Effector memory CD4-positive, alpha-beta T cell (primary cell): ENCODE measurements around the gene TOR3A.

Experiments used
- DNase-seq, 3 donors: peaks; one replicate each; pipeline ENCODE4 v3.0.0-alpha.2; 2020
- H3K27ac ChIP-seq: 2 replicates; pipeline ENCODE4 v1.7.0; 2013; ENCODE audit warnings: mild to moderate bottlenecking, low read length, moderate library complexity; ENCODE audit not compliant: insufficient read depth, poor library complexity, severe bottlenecking
- H3K27me3 ChIP-seq: replicated peaks from 2 replicates; pipeline ENCODE4 v1.7.0; 2013; ENCODE audit warnings: mild to moderate bottlenecking, low read length; ENCODE audit not compliant: insufficient read depth, control insufficient read depth, poor library complexity, severe bottlenecking
- H3K36me3 ChIP-seq: 2 replicates; pipeline ENCODE4 v1.7.0; 2013; ENCODE audit warnings: mild to moderate bottlenecking, low read length, moderate library complexity; ENCODE audit not compliant: control insufficient read depth, insufficient read depth
- H3K4me1 ChIP-seq: 2 replicates; pipeline ENCODE4 v1.7.0; 2013; ENCODE audit warnings: low read length, mild to moderate bottlenecking; ENCODE audit not compliant: control insufficient read depth, insufficient read depth, poor library complexity, severe bottlenecking
- H3K4me3 ChIP-seq: 2 replicates; pipeline ENCODE4 v1.7.0; 2013; ENCODE audit warnings: low read length, low read depth, mild to moderate bottlenecking; ENCODE audit not compliant: insufficient read depth, poor library complexity, severe bottlenecking
- H3K9me3 ChIP-seq: 2 replicates; pipeline ENCODE4 v1.7.0; 2013; ENCODE audit warnings: mild to moderate bottlenecking, low read length, moderate library complexity; ENCODE audit not compliant: control insufficient read depth

The TOR3A gene

GRCh38 chr1:179142889-179143299, 61.0 kb downstream of the TOR3A start:
- H3K4me1 ChIP-seq = peaks cover 10% of the 10 kb centered on the region
- no peaks in the 10 kb centered on the region for H3K9me3 ChIP-seq
- no peak for DNase-seq
- no peaks in the 10 kb centered on the region for H3K27me3 ChIP-seq
- no peak overlapping the region for H3K4me3 ChIP-seq
- H3K27ac ChIP-seq = no peak overlapping the region
- H3K36me3 ChIP-seq = no peaks in the 10 kb centered on the region

GRCh38 chr1:179143322-179143721, 61.5 kb downstream of the TOR3A start:
- H3K4me3 ChIP-seq = no peak overlapping the region
- H3K4me1 ChIP-seq = peaks cover 10% of the 10 kb centered on the region
- no peaks in the 10 kb centered on the region for H3K36me3 ChIP-seq
- H3K27me3 ChIP-seq = no peaks in the 10 kb centered on the region
- no peaks in the 10 kb centered on the region for H3K9me3 ChIP-seq
- DNase-seq = no peak
- H3K27ac ChIP-seq = no peak overlapping the region

- Histone ChIP-seq H3K4me1 (peaks cover 10% of the 10 kb centered on the region), H3K27ac (no peak overlapping the region), H3K36me3 (no peaks in the 10 kb centered on the region)
These were observed 62.8 kb downstream of the TOR3A start for GRCh38 chr1:179144626-179145025.

GRCh38 chr1:179145521-179145920, 63.7 kb downstream of the TOR3A start:
- H3K27ac ChIP-seq = no peak overlapping the region
- no peaks in the 10 kb centered on the region for H3K27me3 ChIP-seq
- H3K36me3 ChIP-seq = no peaks in the 10 kb centered on the region
- H3K4me3 ChIP-seq = no peak overlapping the region
- no peak for DNase-seq
- peaks cover 10% of the 10 kb centered on the region for H3K4me1 ChIP-seq
- no peaks in the 10 kb centered on the region for H3K9me3 ChIP-seq

More at GRCh38 chr1:179144626-179145025, 62.8 kb downstream of the TOR3A start:
- Histone ChIP-seq H3K9me3 (no peaks in the 10 kb centered on the region), H3K4me3 (no peak overlapping the region), H3K27me3 (no peaks in the 10 kb centered on the region)
- DNase-seq = no peak
